Activated CD4-positive, alpha-beta T cell treated with anti-CD3 and anti-CD28 coated beads for 24 hours (primary cell): ENCODE data around the gene LST1.
A peak's percentile ranks its signal among the peaks of the same experiment; 100 is the strongest.

ENCODE experiments used
- DNase-seq, 2 donors: peaks; one replicate each; pipeline ENCODE4 v3.0.0-alpha.2; 2020; ENCODE audit warnings: low read depth in 2 of 2

Gene LST1

DNA sequence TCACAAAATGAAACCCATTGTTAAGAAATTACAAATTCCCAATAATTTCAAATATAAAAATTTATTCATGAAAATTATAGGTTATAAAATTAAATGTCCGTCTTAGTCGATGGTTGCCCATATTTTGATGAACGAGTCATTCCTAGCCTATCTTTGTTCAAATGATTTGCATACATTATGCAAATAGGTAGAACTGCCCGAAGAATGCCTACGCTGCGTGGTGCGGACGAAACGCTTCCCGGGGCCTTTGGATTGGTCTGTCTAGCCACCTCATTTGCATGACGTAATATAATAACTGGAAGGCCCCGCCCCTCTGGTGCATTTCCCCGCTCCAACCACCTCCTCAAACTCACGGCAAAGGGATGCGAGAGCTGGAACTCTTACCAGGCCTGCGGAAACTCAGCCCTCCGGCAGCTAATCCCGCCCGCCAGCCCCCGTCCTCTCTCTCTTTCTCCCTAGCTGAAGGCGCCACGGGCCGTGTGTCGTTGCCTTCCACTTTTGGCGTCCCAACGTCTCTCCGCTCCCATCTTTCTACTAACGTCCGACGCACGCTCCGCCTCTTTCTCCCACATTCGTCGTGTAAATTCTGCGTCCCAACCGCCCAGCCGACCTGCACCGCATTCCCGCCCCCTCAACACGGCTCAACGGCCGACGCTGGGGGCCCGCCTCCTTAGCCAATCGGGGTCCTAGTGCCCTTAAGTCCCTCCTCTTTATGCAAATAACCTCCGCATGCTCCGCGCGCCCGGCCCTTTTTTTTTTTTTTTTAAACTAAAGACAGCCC, 33.9 kb downstream of the LST1 start:
- peak; percentile 94 to 96 for DNase-seq

DNA sequence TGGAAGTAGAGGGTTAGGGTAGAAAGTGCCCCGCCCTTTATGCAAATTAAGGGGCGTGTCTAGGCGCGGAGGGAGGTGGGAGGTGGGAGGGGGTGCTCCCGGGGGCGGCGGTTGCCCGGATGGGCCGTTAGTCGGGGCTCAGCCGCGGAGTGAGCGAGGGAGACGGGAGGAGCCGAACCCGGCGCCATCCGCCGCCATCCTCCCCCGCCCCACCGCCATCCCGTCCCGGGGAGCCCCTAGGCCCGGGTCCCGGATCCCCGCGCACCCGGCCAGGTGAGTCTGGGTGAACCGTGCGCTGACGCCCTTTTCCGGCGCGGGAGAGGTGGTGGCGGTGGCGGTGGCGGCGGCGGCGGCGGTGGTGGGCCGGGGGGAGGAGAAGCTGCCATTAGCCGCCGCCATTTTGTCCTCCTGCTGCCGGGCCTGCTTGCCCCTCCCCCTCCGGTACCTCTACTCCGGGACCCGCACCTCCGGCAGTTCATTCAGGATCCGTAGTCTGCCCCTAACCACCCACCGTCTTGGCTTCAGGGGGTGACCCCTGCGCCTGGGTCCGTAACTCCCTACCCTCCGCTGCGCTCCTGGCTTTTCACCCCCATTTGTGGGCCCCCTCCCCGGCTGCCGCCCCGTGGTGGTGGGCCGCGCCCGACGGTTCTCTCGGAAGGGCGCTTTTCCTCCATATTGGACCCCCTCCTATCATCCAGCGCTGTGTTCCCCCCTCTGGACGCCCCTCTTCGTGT, 34.7 kb downstream of the LST1 start, which contains the start of gene PRRC2A:
TSS of gene PRRC2A (plus strand) at position 130 of the 734 bp plus-strand sequence. CDS start 2,075 bp downstream, outside the sequence.
- DNase-seq = peak in 1 of 2 donors; percentile 96

DNA sequence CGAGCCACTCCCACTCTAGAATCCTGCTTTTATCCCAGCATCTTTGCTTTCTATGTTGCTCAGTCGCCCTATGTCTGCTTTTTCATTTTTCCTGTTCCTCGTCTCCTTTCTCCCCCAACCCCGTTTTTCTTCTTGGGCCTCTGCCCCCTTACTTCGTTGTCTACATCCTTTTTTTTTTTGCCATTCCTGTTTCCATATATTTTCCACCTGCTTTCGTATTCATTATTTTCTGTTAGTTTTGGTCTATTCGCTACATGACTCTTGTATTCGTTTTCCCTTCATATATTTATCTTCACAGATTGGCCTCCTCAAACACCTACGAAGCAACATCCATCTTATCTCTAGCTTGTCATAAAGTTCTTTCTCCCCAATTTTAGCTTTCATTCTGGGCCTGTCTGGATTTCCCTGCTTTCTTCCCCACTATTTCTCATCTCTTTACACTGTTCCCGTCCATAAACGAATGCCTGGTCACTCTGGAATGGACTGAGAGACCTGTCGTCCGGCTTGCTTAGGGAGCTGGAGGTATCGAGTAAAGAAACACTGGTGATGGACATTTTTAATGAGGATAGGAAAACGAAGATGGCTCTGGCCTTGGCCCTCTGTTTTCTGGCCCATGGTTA, 35.4 kb downstream of the LST1 start:
- DNase-seq = no peak

DNA sequence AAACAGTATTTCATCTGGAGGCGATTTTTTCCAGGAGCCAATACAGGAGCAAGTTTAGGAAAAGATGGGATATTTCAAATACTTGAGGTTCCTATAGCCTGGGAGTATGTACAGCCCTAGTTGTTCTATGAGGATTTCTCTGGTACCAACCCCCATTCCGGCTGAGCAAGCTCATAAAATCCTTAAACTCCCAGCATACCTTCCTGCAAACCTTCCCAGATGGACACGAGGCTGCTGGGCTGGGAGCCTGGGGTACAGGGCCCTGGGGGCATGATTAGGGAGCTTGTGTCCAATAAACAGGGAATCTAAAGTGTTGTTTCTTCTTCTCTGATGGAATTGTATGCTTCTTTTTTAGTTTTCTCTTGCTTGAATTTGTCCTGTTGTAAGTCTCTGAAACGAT, 35.9 kb downstream of the LST1 start:
- DNase-seq = no peak

DNA sequence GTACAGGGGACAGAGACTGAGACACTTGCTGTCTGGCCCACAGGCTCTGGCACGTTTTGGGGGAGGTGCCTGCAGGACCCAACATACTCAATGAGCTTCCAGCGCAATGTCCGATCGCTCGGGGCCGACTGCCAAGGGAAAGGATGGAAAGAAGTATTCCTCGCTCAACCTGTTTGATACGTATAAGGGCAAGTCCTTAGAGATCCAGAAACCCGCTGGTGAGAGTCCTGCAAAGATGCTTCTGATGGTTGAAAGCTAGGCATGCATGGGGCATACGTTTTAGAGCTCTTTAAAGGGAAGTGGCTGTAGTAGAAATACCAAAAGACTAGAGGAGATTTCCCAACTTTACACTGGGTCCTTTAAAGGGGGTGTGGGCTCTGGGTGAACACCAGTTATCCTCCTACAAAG, 36.6 kb downstream of the LST1 start:
- no peak for DNase-seq

DNA sequence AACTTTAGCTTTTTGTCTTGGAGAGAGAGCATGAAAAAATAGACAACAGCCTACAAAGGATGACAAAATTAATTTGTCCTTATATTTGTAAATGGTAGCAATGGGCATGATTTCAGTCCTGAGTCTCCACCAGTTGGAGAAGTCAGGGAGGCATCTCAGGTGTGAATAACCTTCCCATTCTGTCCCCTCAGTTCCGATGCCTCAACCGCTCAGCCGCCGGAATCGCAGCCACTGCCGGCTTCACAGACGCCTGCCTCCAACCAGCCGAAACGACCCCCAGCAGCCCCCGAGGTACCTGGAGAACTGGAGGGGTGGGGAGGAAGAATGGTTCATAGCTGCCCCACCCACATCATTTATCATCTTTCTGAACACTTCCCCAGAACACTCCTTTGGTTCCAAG, 38.0 kb downstream of the LST1 start:
- DNase-seq = no peak

DNA sequence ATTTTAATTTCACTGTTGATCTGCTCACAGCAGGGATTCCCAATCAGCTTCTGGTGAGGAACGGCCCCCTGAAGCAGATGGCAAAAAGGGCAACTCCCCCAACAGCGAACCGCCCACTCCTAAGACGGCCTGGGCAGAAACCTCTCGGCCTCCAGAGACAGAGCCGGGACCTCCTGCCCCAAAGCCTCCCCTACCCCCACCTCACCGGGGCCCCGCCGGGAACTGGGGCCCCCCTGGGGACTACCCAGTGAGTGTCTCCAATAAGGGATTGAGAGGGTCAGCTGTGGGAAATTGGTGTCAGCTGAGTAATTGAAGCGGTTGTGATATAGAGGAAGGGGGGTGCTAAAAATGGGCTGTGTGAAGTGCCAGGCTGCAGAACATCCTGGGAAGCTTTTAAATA, 40.9 kb downstream of the LST1 start:
- DNase-seq = no peak

DNA sequence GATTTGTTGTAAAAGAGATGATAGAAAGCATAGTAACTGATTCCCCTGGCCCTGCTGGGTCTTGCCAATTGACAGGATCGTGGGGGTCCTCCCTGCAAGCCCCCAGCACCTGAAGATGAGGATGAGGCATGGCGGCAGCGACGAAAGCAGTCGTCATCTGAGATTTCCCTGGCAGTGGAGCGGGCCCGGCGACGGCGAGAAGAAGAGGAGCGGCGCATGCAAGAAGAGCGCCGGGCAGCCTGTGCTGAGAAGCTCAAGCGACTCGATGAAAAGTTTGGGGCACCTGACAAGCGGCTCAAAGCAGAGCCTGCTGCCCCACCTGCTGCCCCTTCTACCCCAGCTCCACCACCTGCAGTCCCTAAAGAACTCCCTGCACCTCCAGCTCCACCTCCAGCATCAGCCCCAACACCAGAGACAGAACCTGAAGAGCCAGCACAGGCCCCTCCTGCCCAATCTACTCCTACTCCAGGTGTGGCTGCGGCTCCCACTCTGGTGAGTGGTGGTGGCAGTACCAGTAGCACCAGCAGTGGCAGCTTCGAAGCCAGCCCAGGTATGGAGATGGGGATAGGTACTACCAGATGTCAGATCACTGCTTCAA, 41.7 kb downstream of the LST1 start:
- no peak for DNase-seq

DNA sequence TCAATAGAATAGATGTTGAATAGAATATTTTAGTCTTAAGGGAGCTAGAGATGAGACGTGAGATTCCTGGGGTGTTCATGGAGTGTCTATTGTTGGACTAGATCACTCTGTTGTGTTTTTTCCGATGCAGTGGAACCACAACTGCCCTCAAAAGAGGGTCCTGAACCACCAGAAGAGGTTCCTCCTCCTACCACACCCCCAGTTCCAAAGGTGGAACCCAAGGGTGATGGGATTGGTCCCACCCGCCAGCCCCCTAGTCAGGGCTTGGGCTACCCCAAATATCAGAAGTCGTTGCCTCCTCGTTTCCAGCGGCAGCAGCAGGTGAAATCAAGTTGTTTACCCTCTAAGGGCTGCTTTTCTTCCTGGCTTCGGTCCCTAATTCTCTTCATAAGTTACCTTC, 42.9 kb downstream of the LST1 start:
- no peak for DNase-seq

DNA sequence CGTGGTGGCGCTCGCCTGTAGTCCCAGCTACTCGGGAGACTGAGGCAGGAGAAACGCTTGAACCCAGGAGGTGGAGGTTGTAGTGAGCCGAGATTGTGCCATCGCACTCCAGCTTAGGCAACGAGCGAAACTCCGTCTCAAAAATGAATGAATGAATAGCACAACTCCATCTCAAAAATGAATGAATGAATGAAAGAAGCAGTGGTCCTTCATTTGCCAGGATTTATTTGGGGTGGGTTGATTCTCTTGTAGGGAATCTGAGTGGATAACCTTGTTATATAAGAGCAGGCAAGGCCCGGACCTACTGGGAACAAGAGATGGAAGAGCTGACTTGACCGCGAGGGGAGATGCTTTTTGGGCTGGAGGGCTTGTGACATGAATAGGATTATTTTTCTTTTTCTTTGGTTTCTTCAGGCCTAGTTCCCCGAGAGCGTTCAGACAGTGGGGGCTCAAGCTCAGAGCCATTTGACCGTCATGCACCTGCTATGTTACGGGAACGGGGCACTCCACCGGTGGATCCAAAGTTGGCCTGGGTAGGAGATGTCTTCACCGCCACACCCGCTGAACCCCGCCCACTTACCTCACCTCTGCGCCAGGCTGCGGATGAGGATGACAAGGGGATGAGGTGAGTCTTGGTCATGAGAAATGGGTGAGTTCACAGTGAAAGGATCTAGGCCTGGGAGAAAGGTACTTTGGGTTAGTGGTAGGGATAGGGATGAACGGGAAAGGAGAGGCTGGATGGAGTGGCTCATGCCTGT, 44.3 kb downstream of the LST1 start:
- DNase-seq = no peak

DNA sequence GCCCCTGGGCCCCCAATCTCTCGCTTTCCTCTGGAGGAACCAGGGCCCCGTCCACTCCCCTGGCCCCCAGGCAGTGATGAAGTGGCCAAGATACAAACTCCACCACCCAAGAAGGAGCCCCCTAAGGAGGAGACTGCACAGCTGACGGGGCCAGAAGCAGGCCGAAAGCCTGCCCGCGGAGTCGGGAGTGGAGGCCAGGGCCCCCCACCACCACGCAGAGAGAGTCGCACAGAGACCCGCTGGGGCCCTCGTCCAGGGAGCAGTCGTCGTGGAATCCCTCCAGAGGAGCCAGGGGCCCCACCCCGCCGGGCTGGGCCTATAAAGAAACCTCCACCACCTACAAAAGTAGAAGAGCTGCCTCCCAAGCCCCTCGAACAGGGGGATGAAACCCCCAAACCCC, 45.1 kb downstream of the LST1 start:
- DNase-seq = no peak

DNA sequence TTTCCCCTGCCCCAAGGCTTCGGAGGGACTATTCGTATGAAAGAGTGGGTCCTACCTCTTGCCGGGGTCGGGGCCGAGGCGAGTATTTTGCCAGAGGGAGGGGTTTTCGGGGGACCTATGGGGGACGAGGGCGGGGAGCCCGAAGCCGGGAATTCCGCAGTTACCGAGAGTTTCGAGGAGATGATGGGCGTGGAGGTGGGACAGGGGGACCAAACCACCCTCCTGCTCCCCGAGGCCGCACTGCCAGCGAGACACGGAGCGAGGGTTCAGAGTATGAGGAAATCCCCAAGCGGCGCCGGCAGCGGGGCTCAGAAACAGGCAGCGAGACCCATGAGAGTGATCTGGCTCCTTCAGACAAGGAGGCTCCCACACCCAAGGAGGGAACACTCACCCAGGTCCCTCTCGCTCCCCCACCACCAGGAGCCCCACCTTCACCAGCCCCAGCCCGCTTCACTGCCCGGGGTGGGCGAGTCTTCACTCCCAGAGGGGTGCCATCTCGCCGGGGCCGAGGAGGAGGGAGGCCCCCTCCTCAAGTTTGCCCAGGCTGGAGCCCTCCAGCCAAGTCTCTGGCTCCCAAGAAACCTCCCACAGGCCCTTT, 45.7 kb downstream of the LST1 start:
- no peak for DNase-seq

DNA sequence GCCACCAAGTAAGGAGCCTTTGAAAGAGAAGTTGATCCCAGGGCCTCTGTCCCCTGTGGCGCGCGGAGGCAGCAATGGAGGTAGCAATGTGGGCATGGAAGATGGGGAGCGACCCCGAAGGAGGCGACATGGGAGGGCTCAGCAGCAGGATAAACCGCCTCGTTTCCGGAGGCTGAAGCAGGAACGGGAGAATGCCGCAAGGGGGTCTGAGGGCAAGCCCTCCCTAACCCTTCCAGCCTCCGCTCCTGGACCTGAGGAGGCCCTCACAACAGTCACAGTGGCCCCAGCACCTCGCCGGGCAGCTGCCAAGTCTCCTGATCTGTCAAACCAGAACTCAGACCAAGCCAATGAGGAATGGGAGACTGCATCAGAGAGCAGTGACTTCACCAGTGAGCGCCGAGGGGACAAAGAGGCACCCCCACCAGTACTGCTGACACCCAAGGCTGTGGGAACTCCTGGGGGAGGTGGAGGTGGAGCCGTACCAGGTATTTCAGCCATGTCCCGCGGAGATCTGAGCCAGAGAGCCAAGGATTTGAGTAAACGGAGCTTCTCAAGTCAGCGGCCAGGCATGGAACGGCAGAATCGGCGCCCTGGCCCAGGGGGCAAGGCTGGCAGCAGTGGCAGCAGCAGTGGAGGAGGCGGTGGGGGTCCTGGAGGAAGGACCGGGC, 46.3 kb downstream of the LST1 start:
- DNase-seq = no peak

DNA sequence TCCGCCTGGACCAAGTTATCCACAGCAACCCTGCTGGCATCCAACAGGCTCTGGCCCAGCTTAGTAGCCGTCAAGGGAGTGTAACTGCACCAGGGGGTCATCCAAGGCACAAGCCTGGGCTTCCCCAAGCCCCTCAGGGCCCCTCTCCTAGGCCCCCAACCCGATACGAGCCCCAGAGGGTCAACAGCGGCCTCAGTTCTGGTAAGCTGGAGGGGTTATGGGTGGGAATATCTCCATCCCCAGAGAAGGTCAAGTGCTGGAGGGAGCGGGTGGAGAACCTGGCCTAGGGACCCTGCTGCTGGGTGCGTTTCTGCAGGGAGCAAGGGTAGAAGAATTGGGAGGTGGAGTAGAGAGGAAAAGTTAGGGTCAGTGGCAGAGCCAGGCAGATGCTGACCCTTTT, 47.4 kb downstream of the LST1 start:
- DNase-seq = no peak

DNA sequence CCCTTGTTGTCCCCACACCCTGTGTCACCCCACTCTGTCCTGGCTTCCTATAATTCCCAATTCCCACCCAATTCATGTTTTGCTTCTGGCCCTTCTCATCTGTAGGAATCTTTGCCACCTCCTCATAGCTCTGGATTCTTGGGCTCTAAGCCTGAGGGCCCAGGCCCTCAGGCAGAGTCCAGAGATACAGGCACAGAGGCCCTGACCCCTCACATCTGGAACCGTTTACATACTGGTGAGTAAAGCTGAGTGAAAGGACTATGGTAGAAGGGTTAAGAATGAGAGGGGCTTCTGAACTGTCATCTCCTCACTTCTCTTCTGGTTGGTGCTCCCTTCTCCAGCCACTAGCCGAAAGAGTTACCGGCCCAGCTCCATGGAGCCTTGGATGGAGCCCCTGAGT, 48.1 kb downstream of the LST1 start:
- no peak for DNase-seq

DNA sequence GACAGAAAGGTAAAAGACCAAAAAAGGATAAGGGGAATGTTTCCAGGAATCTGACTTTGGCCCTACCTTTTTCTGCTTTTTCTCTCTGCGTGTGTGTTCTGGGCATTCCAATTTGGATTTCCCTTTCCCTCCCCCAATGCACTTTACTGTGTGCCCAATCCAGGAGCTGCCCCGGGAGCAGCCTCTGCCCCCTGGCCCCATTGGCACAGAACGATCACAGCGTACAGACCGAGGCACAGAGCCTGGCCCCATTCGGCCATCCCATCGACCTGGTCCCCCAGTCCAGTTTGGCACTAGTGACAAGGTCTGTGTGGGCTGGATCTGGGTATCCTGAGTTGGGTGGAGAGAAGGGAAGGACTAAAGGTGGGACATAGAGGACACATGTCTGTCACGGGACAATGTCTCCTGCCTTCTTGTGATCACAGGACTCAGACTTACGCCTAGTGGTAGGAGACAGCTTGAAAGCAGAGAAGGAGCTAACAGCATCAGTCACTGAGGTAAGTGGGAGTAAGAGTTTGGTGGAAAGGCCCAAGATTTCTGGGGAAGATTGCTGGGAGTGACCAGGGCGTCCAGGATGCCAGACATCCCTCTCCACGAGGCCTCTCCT, 49.0 kb downstream of the LST1 start:
- no peak for DNase-seq

DNA sequence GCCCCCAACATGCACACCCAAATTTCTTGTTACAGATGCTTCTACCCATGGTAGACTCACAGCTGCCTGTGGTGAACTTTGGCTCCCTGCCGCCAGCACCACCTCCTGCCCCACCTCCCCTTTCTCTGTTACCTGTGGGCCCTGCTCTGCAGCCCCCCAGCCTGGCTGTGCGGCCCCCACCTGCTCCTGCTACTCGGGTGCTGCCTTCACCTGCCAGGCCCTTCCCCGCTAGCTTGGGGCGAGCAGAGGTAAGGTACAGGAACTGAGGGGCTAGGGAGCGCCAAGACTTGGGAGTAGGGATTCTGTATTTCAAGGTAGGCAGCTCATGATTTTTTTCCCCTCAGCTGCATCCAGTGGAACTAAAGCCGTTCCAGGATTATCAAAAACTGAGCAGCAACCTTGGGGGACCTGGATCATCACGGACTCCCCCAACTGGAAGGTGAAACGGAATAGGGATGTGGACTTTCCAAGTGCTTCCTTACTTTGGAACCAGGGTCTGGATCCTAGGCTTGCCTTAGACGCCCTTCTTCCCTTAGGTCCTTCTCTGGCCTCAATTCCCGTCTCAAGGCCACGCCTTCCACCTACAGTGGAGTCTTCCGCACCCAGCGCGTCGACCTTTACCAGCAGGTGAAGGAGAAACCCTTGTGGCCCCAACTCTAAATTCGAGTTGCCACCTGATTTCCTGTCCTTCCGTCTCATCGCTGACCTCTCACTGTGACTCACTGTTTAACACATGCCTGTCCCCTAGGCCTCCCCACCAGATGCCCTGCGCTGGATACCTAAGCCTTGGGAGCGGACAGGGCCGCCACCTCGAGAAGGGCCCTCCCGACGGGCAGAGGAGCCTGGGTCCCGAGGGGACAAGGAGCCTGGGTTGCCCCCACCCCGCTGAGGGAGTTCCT, 50.9 kb downstream of the LST1 start:
- DNase-seq = no peak
